NCI-H1105 (cell line): ENCODE results near the gene LYRM9.
"Not testable (repeated sequence)": the region's sequence is repeated elsewhere in the genome, so short reads cannot be mapped to it uniquely, and the experiment has no call there.

ENCODE experiments used
- DNase-seq: peaks from one replicate; lab custom pipeline; 2025; lab: John Stamatoyannopoulos, UW

LYRM9 gene

DNA sequence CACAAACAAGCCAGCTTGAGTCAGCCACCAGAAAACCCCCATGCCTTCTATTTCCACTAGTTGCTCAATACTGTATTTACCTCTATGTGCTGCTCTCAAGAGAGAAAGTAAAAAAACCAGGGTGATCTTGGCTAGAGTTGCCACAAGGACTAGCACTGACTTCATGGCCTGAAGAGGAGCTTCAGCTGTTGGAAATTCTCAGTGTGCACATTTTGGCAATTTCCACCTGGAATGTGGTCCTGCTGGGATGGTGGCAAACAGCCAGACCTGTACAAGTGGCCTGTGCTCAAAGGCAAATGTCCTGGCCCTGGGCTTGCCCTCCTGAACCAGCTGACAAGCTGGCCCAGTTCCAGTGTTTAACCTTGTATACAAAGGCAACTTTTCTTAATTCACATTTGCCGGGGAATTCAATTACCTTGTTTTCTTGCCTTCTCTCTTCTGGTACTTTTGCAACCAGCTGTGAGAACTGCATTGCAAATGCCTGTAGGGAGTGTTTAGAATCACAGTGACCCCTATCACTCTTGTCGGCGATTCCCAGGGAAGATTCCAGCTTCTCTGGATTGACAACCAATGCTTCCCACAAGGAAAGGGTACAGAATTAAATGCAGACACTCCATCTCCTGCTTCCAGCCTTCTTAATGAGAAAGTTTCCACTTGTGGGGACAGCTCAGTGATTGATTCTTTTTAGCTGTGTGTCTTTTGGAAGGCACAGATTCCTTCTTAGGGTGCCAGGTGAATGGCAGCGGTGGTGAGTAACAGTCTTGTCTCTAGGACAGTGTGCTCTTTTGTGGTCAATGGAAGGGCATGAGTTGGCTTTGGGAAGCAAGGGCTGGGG, 53.4 kb downstream of the LYRM9 start:
- DNase-seq, result not testable (repeated sequence)

DNA sequence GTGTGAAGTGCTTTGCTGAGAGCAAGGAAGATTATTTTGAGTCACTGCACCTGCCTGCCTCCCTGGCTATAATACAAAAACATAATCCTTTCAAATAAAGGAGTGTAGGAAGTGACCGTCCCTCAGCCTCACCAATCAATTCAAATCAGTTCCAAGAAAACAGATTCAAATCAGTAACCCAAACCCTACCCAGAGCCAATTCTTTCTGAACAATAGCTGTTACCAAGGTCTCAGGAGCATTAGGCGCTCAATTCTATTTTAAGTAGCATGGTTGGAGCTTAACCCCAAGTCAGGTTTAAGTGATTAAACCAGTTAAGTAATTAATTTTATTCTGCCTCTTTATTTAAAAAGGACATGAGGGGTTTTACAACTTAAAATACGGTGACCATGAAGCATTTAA, 54.6 kb downstream of the LYRM9 start:
- DNase-seq, result not testable (repeated sequence)

DNA sequence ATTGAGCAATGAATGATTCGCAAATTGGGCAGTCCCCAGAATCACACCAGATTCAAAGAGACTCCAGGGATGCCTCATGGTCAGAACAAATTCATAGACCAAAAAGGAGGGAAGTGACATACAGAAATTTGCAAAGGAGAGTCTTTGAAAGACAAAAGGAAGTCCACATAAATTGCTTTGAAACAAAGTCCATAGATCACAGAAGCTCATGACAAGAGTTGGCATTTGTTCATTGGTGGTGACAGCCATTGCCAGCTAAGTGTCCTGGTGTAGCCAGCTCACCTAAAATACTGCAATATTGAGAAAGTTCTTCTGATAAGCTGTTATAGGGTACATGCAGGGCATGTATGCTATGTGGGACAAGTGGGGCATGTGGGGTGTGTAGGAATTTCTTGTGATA, 55.4 kb downstream of the LYRM9 start:
- DNase-seq, result not testable (repeated sequence)

DNA sequence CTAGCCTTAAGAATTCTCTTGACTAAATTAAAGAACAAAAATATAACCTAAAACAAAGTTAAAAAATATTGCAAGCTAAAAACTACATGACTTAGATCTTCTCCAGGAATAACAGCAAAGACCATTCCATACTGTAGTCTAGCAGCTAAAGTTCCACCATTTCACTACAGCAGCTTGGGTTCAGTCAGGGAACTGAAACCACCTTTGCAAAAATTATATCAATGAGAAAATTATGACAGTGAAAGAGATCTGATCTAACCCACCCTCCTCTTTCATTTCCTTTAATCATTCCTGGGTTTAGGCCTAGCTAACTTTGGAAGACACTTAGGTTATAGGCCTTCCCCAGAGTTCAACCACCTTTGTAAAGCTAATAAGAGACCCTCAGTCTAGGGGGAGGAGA, 56.5 kb downstream of the LYRM9 start:
- DNase-seq, result no peak

DNA sequence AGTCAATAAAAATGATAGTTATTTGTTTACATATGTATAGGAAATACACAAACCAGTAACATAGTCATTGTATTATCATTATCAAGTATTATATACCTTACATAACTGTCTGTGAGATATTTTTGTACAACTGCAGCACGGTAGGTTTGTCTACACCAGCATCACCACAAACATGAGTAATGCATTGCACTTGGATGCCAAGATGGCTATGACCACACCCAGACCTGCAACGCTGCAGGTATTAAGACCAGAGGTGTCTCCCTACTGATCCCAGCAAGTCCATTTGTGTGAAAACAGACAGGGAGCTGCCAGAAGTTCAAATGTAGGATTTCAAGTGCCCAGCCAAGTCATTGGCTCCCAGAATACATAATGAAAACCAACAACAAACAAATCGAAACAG, 58.6 kb downstream of the LYRM9 start:
- no peak for DNase-seq

DNA sequence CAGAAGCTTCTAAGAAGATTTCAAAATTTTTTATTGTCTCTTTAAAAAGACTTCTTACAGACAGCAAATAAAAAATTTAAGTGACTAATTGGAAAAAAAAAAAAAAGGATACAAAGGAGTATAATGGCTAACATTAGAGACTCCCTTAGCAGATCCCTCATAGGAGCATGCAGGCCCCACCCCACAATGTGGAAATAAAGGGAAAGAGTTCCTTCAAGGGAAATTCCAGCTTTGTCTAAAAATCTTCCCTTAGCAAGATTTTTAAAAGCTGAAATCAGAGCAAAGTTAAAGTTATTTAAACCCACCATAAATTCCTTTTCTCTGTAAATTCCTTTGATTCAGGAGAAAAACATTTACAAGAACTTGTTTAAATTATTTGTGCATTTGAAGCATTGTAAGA, 60.3 kb downstream of the LYRM9 start:
- DNase-seq, result no peak

DNA sequence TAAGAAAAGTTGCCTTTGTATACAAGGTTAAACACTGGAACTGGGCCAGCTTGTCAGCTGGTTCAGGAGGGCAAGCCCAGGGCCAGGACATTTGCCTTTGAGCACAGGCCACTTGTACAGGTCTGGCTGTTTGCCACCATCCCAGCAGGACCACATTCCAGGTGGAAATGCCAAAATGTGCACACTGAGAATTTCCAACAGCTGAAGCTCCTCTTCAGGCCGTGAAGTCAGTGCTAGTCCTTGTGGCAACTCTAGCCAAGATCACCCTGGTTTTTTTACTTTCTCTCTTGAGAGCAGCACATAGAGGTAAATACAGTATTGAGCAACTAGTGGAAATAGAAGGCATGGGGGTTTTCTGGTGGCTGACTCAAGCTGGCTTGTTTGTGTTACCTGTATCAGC, 63.3 kb downstream of the LYRM9 start:
- not testable (repeated sequence) for DNase-seq

DNA sequence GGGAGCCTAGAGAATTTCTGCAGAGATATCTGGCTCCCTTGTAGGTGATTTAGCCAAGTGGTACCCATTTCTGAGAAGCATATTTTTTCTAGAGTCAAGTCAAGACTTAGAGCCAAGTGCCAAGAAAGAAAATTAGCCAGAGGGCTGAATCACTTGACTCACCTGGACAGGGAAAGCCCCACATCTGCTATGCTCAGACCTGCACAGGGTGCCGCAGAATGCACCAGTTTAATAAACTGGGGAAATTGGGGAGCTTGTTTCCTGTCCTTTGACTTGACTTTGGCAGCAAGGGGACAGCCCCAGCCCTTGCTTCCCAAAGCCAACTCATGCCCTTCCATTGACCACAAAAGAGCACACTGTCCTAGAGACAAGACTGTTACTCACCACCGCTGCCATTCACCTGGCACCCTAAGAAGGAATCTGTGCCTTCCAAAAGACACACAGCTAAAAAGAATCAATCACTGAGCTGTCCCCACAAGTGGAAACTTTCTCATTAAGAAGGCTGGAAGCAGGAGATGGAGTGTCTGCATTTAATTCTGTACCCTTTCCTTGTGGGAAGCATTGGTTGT, 63.9 kb downstream of the LYRM9 start:
- DNase-seq, result not testable (repeated sequence)
